ENCODE measurements around the gene TCTN2.

Gene TCTN2

DNA sequence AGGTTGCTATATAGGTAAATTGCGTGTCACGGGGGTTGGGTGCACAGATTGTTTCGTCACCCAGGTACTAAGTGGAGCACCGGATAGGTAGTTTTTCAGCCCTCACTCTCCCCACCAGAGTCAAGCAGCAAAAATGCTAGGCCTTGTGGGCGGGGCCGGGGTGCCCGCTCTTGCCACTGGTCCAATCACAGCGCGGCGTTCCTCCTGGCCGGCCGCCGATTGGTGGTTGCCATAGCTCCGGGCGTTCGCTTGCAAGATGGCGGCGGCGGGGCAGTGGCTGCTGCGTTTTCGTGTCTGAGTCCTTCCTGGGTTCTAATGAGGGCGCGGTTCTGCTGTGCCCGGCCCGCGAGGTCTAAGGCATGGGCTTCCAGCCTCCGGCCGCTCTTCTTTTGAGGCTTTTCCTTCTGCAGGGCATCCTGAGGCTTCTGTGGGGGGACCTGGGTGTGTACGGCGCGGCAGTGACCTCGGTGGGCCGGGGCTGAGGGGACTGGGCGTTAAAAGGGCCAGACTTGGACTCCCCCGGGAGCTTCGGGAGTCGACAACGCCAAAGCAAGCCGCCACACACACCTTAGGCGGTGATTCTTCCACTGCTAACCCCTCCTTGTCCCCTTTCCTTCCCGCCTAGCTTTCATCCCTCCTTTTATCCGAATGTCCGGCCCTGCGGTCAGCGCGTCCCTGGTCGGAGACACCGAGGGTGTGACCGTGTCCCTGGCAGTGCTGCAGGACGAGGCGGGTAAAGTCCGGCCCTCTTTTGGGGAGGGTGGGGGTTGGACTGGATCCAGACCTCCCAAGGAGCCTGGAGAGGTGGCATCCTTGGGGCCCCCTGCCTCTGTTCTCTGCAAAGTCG, at the start of gene TCTN2:
TCTN2 (plus strand) TSS at position 232 of the 847 bp plus-strand sequence; CDS start at position 360, 128 bp downstream.
- peak; percentile 65 for DNase-seq

DNA sequence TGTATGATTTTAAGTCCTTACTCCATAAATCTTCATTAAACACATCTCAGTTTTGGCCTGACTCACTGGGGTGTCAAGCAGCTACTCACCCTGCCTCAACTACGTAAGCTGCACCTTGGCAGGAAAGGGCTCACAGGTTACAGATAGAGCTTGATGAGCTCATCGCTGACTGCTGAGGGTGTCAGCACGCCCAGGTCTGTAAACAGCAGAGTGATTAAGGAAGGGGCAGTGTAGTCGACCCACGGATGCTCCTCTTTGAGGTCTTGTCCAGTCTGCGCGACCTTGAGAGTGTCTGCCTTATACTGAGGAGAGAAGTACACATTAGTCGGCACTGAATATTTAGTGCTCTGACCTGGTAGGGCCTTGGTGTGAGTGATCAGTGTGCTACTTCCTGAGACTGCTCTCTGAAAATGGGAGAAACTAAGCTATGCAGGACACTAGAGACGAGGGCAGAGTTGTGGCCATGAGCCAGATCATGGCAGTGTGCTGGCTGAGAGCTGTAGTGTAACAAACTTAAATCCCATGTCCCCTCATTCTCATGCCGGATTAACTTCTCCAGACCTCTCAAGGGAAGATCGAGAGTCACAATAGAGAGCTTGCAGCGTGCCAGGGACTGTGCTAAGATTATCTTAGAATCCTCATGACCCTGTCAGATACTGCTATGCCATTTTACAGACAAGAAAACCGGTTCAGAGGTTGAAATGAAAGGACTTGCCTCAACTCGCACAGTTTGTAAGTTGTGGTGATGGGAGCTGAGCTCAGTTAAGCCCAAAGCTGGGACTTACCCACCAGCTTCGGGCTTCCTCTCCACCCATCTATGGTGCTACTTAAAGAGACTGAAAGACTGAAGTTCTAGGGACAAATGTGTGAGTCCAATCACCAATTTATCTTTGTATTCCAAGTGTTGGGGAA, 49.0 kb upstream of the TCTN2 start:
- DNase-seq = no peak

- DNase-seq = peak; percentile 83
Measured at GRCh38 chr12:123633379-123634141, 37.4 kb upstream of the TCTN2 start, which contains the start of the genes EIF2B1 and GTF2H3. Gene EIF2B1, minus strand, starts transcription at chr12:123633686. Its CDS starts 129 bp downstream, at chr12:123633557. Gene GTF2H3, plus strand, starts transcription at chr12:123633829. Its CDS starts 31 bp downstream, at chr12:123633860.

DNA sequence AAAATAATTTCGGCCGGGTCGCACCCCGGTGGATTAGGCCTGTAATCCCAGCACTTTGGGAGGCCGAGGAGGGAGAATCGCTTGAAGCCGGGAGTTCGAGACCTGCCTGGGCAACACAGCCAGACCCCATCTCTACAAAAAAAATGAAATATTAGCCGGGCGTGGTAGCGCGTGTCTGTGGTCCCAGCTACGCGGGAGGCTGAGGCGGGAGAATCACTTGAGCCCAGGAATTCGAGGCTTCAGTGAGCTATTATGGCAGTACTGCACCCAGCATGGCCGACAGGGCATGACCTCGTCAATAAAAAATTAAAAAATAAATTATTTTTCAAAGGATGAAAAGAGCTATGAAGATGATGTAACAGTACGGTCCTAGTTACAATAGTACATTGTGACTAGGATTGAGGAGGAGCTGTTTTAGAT, 36.8 kb upstream of the TCTN2 start:
- no peak for DNase-seq

DNA sequence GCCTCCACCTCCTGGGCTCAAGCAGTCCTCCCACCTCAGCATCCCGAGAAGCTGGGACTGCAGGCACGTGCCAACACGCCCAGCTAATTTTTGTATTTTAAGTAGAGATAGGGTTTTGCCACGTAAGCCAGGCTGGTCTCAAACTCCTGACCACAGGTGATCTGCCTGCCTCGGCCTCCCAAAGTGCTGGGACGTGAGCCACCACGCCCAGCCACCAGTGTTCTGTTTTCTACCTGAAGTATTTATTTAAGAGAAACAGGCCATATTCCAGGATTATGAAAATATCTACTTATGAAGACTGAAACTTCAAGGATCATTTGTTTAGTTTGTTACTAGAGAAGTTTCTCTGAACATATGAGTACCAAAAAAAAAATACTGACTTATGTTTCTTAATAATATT, 27.0 kb upstream of the TCTN2 start:
- DNase-seq = no peak

DNA sequence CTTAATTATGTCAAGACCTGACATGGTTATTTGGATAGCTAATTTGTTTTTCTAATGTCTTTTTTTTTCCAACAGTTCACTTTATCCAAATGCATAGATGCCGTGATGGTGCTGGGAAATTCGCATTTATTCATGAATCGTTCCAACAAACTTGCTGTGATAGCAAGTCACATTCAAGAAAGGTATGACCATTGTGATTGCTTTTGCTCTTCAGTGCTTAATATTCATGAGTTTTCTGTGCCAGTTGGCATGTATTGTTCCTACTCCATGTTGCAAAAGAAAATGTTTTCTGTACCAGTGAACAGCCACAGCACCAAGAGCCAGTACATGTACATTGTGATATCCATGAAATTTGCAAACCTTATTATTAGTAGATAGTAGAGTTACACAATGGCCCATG, 25.5 kb upstream of the TCTN2 start:
- DNase-seq = no peak

DNA sequence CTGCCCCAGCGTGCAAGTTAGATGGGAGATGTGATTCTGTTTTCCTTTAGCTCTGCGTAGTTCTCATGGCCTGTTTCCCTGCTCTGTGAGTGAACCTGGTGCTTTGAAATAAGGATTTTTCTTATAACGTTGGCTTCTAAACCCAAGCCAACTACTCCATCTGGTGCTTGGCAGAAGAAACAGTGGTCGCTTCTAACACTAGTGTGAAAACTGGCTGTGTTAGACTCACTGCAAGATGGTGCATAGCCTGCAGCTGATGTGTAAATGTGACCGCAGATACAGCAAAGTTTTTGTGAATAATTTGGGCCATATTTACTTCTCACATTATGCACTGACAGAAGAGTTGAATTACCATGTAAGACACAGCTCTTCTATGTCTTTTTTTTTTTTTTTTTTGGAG, 25.0 kb upstream of the TCTN2 start:
- DNase-seq = no peak

DNA sequence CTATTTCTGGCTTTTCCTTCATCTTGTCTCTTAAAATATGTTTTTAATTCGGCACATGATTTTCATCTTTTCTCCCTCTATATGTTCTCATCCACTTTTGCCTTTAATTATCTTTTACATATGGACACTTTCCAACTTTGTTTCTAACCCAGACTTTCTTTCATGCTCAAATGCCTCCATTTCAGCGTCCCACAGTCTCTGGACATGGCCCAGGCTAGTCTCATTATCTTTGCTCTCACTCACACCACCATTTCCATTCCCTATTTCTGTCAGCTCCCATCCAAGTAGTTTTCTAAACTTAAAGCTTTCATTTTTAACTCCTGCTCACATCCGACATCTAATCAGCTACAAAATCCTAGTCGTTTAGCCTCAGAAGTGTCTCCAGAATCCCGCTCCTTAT, 22.5 kb upstream of the TCTN2 start:
- DNase-seq = no peak

DNA sequence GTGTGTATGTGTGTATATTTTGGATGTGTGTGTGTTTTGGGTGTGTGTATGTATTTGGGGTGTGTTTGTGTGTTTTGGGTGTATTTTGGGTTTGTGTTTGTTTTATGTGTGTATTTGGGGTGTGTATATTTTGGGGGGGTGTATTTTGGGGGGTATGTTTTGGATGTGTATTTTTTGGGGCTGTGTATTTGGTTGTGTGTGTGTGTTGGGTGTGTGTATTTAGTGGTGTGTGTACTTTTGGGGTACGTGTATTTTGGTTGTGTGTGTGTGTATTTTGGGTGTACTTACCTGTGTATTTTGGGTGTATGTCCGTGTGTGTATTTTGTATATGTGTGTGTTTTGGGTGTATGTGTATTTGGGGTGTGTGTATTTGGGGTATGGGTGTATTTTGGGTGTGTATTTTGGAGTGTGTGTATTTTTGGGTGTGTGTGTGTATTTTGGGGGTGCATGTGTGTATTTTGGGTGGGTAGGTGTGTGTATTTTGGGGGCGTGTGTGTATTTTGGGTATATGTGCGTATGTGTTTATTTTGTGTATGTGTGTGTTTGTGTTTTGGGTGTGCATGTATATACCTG, 16.7 kb upstream of the TCTN2 start:
- DNase-seq = no peak

- no peak for DNase-seq
Measured at GRCh38 chr12:123655420-123655819, 15.5 kb upstream of the TCTN2 start.

DNA sequence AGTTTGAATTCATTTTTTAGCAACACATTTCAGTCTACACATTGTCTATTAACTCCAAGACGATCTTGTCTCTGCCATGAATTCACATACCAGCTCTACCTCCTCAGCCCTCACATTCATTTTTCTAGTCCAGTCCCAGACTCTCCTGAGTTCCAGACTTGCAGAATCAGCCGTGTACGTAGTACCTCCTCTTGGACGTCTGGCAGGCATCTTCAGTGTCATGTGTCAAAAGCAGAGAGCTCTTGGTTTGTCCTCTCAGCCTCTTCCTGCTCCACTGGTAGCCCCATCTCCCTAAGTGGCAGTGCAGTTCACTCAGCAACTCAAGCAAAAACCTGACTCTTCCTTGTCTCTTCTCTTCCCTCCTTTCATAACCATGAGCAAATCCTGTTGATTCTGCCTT, 14.5 kb upstream of the TCTN2 start:
- DNase-seq = no peak

GRCh38 chr12:123657211-123657610, 13.7 kb upstream of the TCTN2 start:
- no peak for DNase-seq

- DNase-seq = no peak
Measured at GRCh38 chr12:123659996-123660727, 10.8 kb upstream of the TCTN2 start.

GRCh38 chr12:123667771-123668170, 3.1 kb upstream of the TCTN2 start:
- DNase-seq = no peak

- DNase-seq = no peak
Measured at GRCh38 chr12:123671876-123672275, 963 bp downstream of the TCTN2 start.

GRCh38 chr12:123675436-123675835, 4.5 kb downstream of the TCTN2 start:
- no peak for DNase-seq

- no peak for DNase-seq
Measured at GRCh38 chr12:123676616-123677320, 5.9 kb downstream of the TCTN2 start.

DNA sequence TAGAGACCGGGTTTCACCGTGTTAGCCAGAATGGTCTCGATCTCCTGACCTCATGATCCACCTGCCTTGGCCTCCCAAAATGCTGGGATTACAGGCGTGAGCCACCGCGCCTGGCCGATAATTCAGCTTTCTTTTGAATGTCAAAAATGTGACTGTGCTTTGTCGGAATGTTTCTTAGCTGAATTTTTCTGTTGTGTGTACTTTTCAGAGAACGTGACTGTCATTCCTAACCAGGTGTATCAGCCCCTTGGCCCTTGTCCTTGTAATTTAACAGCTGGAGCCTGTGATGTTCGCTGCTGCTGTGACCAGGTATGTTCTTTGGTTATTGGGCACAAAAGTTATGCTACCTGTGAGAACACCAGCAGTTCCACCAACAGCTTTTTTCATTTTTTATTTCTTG, 8.1 kb downstream of the TCTN2 start:
- no peak for DNase-seq

DNA sequence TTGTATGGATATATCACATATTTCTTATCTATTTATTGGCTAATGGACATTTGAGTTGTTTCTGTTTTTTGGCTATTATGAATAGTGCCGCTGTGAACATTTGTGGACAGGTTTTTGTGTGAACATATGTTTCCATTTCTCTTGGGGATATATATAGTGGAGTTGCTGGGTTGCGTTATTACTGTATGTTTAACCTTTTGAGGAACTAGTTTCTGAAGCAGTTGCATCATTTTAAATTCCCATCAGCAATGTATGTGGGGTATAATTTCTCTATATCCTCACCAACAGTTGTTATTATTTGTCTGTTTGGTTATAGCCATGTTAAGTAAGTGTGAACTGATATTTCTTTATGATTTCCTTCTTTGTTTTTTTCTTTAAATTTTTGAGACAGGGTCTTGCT, 10.7 kb downstream of the TCTN2 start:
- DNase-seq = no peak

DNA sequence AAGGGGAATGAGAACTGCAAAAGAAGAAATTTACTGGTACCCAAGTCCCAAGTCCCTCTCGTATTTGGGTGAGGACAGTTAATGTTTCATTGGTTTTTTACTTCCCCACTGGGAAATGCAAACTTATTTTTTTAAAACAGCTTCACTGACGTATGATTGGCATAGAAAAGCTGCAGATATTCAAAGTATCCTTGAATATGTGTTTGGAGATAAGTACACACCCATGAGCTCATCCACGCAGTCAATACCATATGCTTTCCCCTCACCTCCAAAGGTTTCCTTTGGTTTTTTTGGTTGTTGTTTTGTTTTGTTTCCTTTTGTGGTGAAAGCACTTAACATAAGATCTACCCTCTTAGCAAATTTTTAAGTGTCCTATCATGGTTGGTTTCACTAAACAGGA, 13.1 kb downstream of the TCTN2 start:
- no peak for DNase-seq

- DNase-seq = no peak
Measured at GRCh38 chr12:123686636-123687190, 15.8 kb downstream of the TCTN2 start.

Data from NCI-H2081 treated with DMSO at 0.1 percent for 48 hours (cell line).